Astrocyte of the spinal cord (primary cell): Measurements from ENCODE around the gene CGA.
"Not testable (repeated sequence)": the region's sequence is repeated elsewhere in the genome, so short reads cannot be mapped to it uniquely, and the experiment has no call there.

ENCODE experiments used
- DNase-seq: peaks from one replicate; pipeline ENCODE4 v3.0.0; 2011; ENCODE audit warnings: low read depth, low spot score
- H3K4me3 ChIP-seq: 2 replicates; pipeline ENCODE4 v1.5.1; 2011; ENCODE audit warnings: low read depth, mild to moderate bottlenecking, low read length, moderate library complexity
- in situ Hi-C: cut with HindIII; loops from 2 replicates; pipeline ENCODE4 v1.10.0; 2017; ENCODE audit warnings: low sequenced_read_pairs
- TF ChIP-seq, protein P1 (sequence below): IDR thresholded peaks from 2 replicates; pipeline ENCODE4 v1.5.1; 2012; ENCODE audit warnings: low read depth, mild to moderate bottlenecking, low read length, inconsistent platforms

The CGA gene

DNA sequence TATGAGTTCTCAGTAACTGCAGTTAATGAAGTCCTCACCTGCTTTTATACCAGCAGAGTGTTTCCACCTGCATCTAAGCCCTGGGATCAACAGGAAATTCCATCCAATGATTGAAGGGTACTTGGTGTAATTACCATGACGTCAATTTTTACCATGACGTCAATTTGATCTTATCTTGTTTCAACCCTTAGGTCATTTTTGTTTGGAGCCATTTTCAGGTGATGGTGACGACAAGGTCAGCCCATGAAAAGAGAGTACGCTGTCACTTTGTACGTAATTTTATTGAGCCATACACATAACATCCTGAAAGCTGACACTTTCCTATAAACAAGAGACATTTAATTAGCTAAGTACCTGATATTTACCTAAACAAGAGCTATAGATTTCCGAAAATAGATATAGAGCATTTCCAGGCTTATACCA, at the start of gene CGA:
Gene CGA, minus strand, starts transcription at position 20 of the 423 bp plus-strand sequence. CDS start 6,906 bp downstream, outside the sequence.
- no peak for DNase-seq
- no peak within 1 kb of the TSS for H3K4me3 ChIP-seq
- TF ChIP-seq, protein P1, sequence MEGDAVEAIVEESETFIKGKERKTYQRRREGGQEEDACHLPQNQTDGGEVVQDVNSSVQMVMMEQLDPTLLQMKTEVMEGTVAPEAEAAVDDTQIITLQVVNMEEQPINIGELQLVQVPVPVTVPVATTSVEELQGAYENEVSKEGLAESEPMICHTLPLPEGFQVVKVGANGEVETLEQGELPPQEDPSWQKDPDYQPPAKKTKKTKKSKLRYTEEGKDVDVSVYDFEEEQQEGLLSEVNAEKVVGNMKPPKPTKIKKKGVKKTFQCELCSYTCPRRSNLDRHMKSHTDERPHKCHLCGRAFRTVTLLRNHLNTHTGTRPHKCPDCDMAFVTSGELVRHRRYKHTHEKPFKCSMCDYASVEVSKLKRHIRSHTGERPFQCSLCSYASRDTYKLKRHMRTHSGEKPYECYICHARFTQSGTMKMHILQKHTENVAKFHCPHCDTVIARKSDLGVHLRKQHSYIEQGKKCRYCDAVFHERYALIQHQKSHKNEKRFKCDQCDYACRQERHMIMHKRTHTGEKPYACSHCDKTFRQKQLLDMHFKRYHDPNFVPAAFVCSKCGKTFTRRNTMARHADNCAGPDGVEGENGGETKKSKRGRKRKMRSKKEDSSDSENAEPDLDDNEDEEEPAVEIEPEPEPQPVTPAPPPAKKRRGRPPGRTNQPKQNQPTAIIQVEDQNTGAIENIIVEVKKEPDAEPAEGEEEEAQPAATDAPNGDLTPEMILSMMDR = no peak
- in situ Hi-C loops = no loop called here

DNA sequence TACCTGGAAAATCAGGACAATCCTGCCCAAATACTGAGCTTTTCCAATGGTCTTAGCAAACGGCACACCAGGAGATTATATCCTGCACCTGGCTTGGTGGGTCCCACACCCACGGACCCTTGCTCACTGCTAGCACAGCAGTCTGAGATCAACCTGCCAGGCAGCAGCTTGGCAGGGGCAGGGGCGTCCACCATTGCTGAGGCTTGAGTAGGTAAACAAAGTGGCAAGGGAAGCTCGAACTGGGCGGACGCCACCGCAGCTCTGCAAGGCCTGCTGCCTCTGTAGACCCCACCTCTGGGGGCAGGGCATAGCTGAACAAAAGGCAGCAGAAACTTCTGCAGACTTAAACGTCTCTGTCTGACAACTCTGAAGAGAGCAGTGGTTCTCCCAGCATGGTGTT, 45.0 kb upstream of the CGA start:
- H3K4me3 ChIP-seq, DNase-seq, in situ Hi-C loops: not testable (repeated sequence)

DNA sequence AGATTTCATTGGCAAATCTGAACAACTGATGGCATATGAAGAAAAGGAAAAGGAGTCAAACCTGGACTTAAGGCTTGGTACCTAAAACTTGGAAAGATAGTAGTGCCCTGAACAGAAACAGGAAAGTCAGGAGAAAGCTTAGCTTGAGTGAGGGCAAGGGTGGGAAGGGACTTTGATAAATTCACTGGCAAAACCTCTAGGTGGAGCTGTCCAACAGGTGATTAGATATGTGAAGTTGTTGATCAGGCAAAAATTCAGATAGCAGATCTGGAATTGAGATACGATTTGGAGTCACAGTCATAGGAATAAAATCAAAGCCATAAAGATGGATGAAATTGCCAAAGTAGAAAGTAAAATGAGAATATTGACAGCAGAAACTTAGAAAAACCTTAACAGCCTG, 44.3 kb upstream of the CGA start:
- H3K4me3 ChIP-seq = no peak overlapping the region
- in situ Hi-C loops = no loop called here
- TF ChIP-seq, protein P1 = peak; percentile 70
- peak; percentile 55 for DNase-seq

DNA sequence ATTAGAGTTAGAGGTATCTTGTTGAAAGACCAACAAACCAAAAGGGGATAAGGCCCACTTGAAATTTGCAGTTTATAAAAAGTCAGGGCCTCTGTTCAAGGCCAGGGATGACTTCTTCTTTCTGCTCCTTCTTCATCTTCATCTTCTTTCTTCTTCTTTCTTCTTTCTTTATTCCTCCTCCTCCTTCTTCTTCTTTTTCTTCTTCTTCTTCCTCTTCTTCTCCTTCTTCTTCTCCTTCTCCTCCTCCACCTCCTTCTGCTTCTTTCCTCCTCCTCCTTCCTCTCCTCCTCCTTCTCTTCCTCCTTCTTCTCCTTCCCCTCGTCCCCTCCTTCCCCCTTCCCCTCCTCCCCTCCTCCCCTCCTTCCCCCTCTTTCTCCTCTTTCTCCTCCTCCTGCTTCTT, 42.1 kb upstream of the CGA start:
- in situ Hi-C loops = no loop called here

DNA sequence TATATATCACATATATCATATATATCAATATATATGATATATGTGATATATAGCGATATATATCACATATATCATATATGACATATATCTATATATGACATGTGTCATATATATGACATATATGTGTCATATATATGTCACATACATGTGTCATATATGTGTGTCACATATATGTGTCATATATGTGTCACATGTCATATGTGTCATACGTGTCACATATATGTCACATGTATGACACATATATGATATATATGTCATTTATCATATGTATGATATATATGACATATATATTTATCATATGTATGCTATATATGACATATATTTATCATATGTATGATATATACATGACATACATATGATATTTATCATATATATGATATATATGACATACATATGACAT, 32.8 kb upstream of the CGA start:
- in situ Hi-C loops = no loop called here
- TF ChIP-seq, protein P1 = no peak
- no peak for DNase-seq
- no peak overlapping the region for H3K4me3 ChIP-seq

More for the DNA sequence above, 42.1 kb upstream of the CGA start:
- no peak for DNase-seq
- TF ChIP-seq, protein P1 = no peak
- H3K4me3 ChIP-seq = no peak overlapping the region

DNA sequence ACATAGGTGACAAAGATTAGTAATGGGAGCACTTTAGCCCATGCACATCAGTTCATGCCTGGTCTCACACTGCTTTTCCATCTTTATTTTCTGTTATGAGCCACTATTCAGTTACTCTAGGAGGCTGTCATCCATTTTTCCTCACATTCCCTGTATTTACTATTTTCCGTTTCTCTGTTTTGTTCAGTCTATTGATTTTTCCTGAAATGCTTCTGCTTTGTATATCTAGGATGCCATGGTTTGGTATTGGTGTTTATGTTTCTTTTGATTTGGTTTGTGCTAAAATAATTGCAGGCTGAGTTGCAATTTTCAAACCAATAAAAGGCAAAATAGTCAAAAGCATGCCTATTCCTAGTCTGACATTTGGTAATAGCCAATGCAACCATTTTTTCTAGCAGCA, 31.6 kb upstream of the CGA start:
- no peak for DNase-seq
- TF ChIP-seq, protein P1 = no peak
- in situ Hi-C loops = no loop called here
- H3K4me3 ChIP-seq = no peak overlapping the region

DNA sequence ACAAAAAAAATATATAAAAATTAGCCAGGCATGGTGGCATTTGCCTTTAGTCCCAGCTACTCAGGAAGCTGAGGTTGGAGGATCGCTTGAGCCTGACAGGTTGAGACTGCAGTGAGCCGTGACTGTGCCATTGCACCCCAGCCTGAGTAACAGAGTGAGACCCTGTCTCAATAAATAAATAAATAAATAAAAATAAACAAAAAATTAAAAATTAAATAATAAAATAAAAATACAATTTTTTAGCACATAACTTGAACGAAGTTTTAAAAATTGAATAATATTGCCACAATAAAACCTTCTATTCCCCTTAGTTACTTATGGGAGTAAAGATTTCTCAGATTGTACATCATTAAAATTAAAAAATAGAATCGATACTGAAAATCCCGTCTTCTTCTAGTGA, 29.2 kb upstream of the CGA start:
- TF ChIP-seq, protein P1 = no peak
- in situ Hi-C loops = no loop called here
- DNase-seq = no peak
- no peak overlapping the region for H3K4me3 ChIP-seq
